ENCODE measurements around the gene ACADVL. TPM values are rescaled to one million over a fixed set of nuclear protein-coding genes. Genes with fewer than 3 reads are reported as not detected.
A peak's percentile ranks its signal among the peaks of the same experiment; 100 is the strongest.

The ACADVL gene
- total RNA-seq, 1 experiment from 2014 or later: 305 TPM

- DNase-seq (ENCODE audit: low read depth, low spot score) (no peak), ATAC-seq (peak; percentile 69)
- POLR2A ChIA-PET: interaction anchor here (0.6 kb wide), 1 partner anchor 61 kb away, joined by 5 read pairs; no protein-coding TSS in a partner anchor
- in situ Hi-C loops (cut with HindIII; ENCODE audit: low pct_unique_long_range_greater_than_20kb, low sequenced_read_pairs): no loop called here
- Histone ChIP-seq H3K36me3 (ENCODE audit: control insufficient read depth, insufficient read depth, low read length) (peaks cover 7% of the 10 kb centered on the region), H3K27me3 (ENCODE audit: control insufficient read depth, insufficient read depth, low read length) (no peaks in the 10 kb centered on the region), H3K9me3 (ENCODE audit: control insufficient read depth, insufficient read depth, low read depth, low read length) (no peaks in the 10 kb centered on the region), H3K27ac (ENCODE audit: low read length) (peak within 1 kb of the TSS; percentile 99), H3K4me1 (ENCODE audit: control insufficient read depth, insufficient read depth, low read length) (peaks cover 38% of the 10 kb centered on the region), H3K4me3 (ENCODE audit: low read depth in 2 of 2, low read length in 2 of 2) (peak within 1 kb of the TSS; percentile 87 to 92)
- TF ChIP-seq POLR2AphosphoS5 (IDR thresholded peaks at IDR 0.05; ENCODE audit: low read depth, low read length) (peak; percentile 99), REST (IDR thresholded peaks at IDR 0.05; ENCODE audit: insufficient read depth in 1 of 2, low read depth in 2 of 2, low read length in 1 of 2) (0 out of 4 replicates have a peak, but pooled peaks of 1 of the 2 experiments have one; percentile 66), TCF7L2 (IDR thresholded peaks at IDR 0.05; ENCODE audit: low read depth, low read length) (peak; percentile 80; the same call in 1 of the 2 replicates), CTCF (IDR thresholded peaks at IDR 0.05) (no peak), SIN3A (IDR thresholded peaks at IDR 0.05; ENCODE audit: borderline replicate concordance, insufficient read depth, low read depth, low read length) (peak; percentile 97)
- CTCF ChIA-PET: no interaction called here
- intact Hi-C loops (cut with micrococcal nuclease; ENCODE audit: unreplicated experiment): no loop called here
- no TSS peak for BruUV-seq (replicated peaks)
Observed at GRCh38 chr17:7234083-7234951, 14.6 kb downstream of the ACADVL start, which contains the start of gene DVL2. Gene DVL2 (minus strand): TSS chr17:7234517. CDS start chr17:7234262, 255 bp downstream.

GRCh38 chr17:7235693-7236665 is 16.2 kb downstream of the ACADVL start:
- ATAC-seq (no peak), DNase-seq (ENCODE audit: low read depth, low spot score) (no peak)
- peak overlapping the region; percentile 95 for H3K27ac ChIP-seq (ENCODE audit: low read length)
- H3K27me3 ChIP-seq (ENCODE audit: control insufficient read depth, insufficient read depth, low read length): no peaks in the 10 kb centered on the region
- in situ Hi-C loops (cut with HindIII; ENCODE audit: low pct_unique_long_range_greater_than_20kb, low sequenced_read_pairs): no loop called here
- ChIA-PET CTCF (no interaction called here), POLR2A (no interaction called here)
- peaks cover 50% of the 10 kb centered on the region for H3K4me1 ChIP-seq (ENCODE audit: control insufficient read depth, insufficient read depth, low read length)
- TF ChIP-seq SIN3A (IDR thresholded peaks at IDR 0.05; ENCODE audit: borderline replicate concordance, insufficient read depth, low read depth, low read length) (no peak), REST (IDR thresholded peaks at IDR 0.05; ENCODE audit: insufficient read depth in 1 of 2, low read depth in 2 of 2, low read length in 1 of 2) (no peak), POLR2AphosphoS5 (IDR thresholded peaks at IDR 0.05; ENCODE audit: low read depth, low read length) (no peak), TCF7L2 (IDR thresholded peaks at IDR 0.05; ENCODE audit: low read depth, low read length) (no peak)
- H3K9me3 ChIP-seq (ENCODE audit: control insufficient read depth, insufficient read depth, low read depth, low read length): no peaks in the 10 kb centered on the region
- intact Hi-C loops (cut with micrococcal nuclease; ENCODE audit: unreplicated experiment): no loop called here
- H3K4me3 ChIP-seq (ENCODE audit: low read depth in 2 of 2, low read length in 2 of 2): peak overlapping the region in 1 of 2 experiments; percentile 92; a peak in 3 of 4 replicates
- peaks cover 7% of the 10 kb centered on the region for H3K36me3 ChIP-seq (ENCODE audit: control insufficient read depth, insufficient read depth, low read length)
- BruUV-seq (replicated peaks): TSS peak; percentile 44
